Measurements from ENCODE around the gene OSBPL2. TPM values are rescaled to one million over a fixed set of nuclear protein-coding genes. Genes with fewer than 3 reads are reported as not detected.

Gene OSBPL2
- total RNA-seq, 1 experiment from 2014 or later: 49.5 TPM

GRCh38 chr20:62209850-62210495, 28.3 kb upstream of the OSBPL2 start:
- TF ChIP-seq ZNF671 (CRISPR knock-in tag; IDR thresholded peaks at IDR 0.05): no peak
- no peak for TF ChIP-seq IRF1 (CRISPR knock-in tag; IDR thresholded peaks at IDR 0.05)
- no peak for TF ChIP-seq ZNF281 (CRISPR knock-in tag; IDR thresholded peaks at IDR 0.05)
- TF ChIP-seq AFF4 (CRISPR knock-in tag; IDR thresholded peaks at IDR 0.05; ENCODE audit: borderline replicate concordance): no peak
- no peak for TF ChIP-seq SOX15 (CRISPR knock-in tag; IDR thresholded peaks at IDR 0.05)
- no peak for TF ChIP-seq MXD4 (CRISPR knock-in tag; IDR thresholded peaks at IDR 0.05; ENCODE audit: borderline replicate concordance)
- TF ChIP-seq RELA (CRISPR knock-in tag; IDR thresholded peaks at IDR 0.05; ENCODE audit: borderline replicate concordance): no peak
- no peak for TF ChIP-seq STAT6 (CRISPR knock-in tag; conservative IDR thresholded peaks at IDR 0.05; ENCODE audit: low read depth)
- no peak for TF ChIP-seq NR2C2 (CRISPR knock-in tag; IDR thresholded peaks at IDR 0.05)
- no peak for TF ChIP-seq OVOL2 (CRISPR knock-in tag; IDR thresholded peaks at IDR 0.05; ENCODE audit: borderline replicate concordance)
- TF ChIP-seq ERG (CRISPR knock-in tag; IDR thresholded peaks at IDR 0.05): no peak
- no peak for TF ChIP-seq TEAD1 (CRISPR knock-in tag; IDR thresholded peaks at IDR 0.05)
- no peak; the same call in 1 of the 2 replicates for TF ChIP-seq PRDM15 (CRISPR knock-in tag; IDR thresholded peaks at IDR 0.05)
- TF ChIP-seq TEAD4 (CRISPR knock-in tag; IDR thresholded peaks at IDR 0.05): no peak
- TF ChIP-seq SMAD3 (CRISPR knock-in tag; IDR thresholded peaks at IDR 0.05; ENCODE audit: borderline replicate concordance): no peak
- TF ChIP-seq CREM (CRISPR knock-in tag; IDR thresholded peaks at IDR 0.05): no peak
- TF ChIP-seq PRRX2 (CRISPR knock-in tag; IDR thresholded peaks at IDR 0.05): no peak
- no peak for TF ChIP-seq ATF2 (CRISPR knock-in tag; IDR thresholded peaks at IDR 0.05; ENCODE audit: borderline replicate concordance, low read depth)
- Mint-ChIP-seq H3K27me3 (ENCODE audit: low read depth) (no peaks in the 10 kb centered on the region), H3K4me1 (peaks cover 3% of the 10 kb centered on the region; the same call in 1 of the 2 replicates), H3K27ac (no peak overlapping the region), H3K9me3 (no peaks in the 10 kb centered on the region), H3K4me3 (no peak overlapping the region), H3K36me3 (no peaks in the 10 kb centered on the region)
- ATAC-seq: no peak
- ChIA-PET POLR2A (no interaction called here), CTCF (interaction anchor here (0.7 to 1.4 kb wide), 9 partner anchors 9 to 186 kb away, joined by 3 to 4 read pairs (median 3); partner anchors contain the start of genes ADRM1 and OSBPL2)
- no peak for DNase-seq (ENCODE audit: low spot score)

Measured in WTC11 (cell line).